GM19452 (cell line): ENCODE data around the gene ASIC2.

Experiments used
- ATAC-seq: cut with Tn5 transposase; IDR thresholded peaks from one replicate; pipeline ENCODE4 v1.9.1; 2021; ENCODE audit not compliant: unreplicated experiment

ASIC2 gene

DNA sequence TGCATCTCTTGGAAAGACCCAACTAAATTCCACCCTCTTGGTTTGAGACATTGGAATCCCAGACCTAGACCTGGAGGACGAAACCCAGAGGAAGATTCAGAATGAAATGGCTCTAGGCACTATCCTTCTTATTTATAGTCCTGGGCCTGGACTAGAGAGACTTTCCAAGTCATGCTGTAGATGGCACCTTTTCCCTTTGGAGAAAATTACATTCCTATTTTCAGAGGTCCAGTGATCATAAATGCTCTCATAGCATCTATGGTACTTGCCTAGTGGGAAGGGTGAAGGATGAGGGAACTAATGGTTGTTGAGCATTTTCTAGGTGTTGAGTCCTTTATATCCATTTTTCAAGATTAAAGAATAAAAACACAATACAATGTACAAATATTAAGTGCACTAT lies 264.3 kb downstream of the ASIC2 start:
- ATAC-seq = no peak

- no peak for ATAC-seq
Observed at GRCh38 chr17:33028061-33028460, 265.0 kb downstream of the ASIC2 start.

DNA sequence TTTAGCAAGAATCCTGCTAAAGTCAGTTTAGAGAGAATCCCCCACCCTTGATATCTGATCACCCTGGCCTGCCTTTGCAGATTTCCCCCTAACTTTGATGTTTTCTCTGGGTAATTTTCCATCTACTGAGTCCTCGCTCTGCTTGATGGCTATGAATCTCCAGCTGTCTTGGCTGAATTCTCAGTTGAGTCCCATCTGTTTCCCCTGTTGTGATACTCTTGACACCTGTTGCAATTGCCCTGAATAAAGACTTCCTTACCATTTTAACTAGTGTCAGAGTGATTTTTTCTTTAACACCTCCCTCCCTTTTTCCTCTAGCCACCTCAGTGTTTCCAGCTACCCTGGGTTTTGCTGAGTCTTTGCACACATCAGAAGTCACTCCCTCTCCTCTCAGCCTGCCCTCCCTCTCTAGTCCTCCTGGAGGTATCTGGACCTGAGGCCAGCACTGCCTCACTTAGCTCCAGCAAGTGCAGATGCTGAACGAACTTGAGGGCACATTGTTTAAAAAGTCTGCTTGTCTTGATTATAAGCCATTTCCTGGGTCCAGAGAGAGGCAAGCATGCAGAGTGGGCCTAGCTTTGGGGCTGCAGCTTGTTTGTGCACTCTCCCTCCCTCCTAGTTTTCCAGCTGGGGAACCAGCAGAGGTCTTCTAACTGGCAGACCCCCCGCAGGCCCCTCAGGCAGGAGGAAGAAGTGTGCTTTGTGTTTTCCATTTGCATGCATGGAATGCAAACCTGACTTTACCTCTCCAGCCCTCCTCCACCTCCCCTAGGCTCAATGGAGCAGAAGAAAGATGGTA lies 268.2 kb downstream of the ASIC2 start:
- no peak for ATAC-seq

- no peak for ATAC-seq
Observed at GRCh38 chr17:33023790-33024189, 269.3 kb downstream of the ASIC2 start.

- no peak for ATAC-seq
Observed at GRCh38 chr17:33021731-33022408, 271.2 kb downstream of the ASIC2 start.

DNA sequence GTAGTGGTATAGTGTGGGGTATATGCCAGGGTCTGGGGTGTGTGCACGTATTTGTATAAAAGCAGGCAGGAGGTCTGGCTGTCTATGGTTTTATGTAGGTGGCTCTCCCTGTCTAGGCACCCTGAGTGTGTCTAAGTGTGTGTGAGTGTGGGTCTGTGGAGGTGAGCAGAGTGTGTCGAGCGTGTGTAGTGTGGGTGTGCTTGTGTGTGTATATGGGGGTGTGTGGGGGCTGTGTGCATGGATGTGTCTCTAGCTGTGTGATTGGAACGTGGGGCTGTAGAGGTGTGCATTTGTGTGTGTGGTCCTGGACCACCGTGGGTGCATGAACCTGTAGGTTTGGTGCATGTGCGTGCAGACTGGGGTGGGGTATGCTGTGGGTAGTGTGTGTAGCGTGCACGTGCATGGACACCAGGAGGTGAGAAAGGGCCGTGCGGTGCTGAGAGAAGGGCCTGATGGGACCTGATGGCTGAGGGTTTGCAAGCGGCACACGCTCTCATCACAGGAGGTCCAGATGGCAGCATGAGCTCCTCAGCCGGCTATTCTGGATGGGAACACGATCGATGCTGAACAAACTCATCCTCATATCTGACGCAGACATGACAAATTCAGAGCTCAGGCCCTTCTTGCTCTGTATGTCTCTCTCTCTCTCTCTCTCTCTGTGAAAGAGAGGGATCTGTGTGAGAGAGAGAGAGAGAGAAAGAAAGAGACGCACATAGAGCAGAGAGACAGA lies 273.8 kb downstream of the ASIC2 start:
- no peak for ATAC-seq

GRCh38 chr17:33017366-33017765 lies 275.7 kb downstream of the ASIC2 start:
- ATAC-seq = no peak

- ATAC-seq = no peak
Observed at GRCh38 chr17:33016920-33017319, 276.2 kb downstream of the ASIC2 start.

- no peak for ATAC-seq
Observed at GRCh38 chr17:33015716-33016346, 277.3 kb downstream of the ASIC2 start.

- no peak for ATAC-seq
Observed at GRCh38 chr17:33014751-33015150, 278.3 kb downstream of the ASIC2 start.

GRCh38 chr17:33013596-33014375 lies 279.3 kb downstream of the ASIC2 start:
- no peak for ATAC-seq

GRCh38 chr17:33012522-33013033 lies 280.5 kb downstream of the ASIC2 start:
- no peak for ATAC-seq

DNA sequence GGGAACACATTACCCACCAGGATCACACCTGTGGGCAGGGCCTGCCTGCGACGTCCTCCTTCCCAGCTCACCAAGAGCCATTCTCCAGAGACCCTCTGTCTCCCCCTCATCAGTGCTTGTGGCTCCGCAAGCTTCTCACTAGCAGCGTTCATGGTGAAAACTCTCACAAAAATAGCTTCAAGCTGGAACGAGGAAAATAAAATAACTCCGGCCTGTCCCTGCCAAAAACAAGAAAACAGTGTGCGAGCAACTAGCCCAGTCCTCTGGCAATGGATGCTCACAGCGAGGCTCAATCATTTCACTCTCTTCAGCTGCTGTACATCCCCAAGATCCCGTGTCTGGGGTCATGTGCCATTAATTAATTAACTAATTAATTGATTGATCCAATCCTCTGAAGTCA lies 283.5 kb downstream of the ASIC2 start:
- ATAC-seq = no peak

GRCh38 chr17:33007186-33007585 lies 285.9 kb downstream of the ASIC2 start:
- no peak for ATAC-seq

DNA sequence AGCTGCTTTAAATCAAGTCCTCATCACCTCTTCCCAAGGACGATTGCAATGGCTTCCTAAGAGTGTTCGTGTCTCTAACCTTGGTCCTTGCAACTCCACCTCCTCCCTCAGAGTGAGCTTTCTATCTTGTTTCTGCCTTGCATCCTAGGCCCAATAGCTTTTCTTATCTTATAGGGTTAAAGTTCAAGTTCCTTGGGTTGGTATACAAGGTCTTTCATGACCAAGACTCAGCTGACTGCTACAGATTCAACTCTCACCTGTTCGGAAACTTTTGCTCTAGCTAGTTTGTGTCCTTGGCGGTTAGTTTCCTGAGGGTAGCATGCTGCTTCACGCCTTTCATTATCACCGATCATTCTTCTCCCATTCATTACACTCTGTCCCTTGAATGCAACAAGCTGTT lies 290.8 kb downstream of the ASIC2 start:
- ATAC-seq = no peak

DNA sequence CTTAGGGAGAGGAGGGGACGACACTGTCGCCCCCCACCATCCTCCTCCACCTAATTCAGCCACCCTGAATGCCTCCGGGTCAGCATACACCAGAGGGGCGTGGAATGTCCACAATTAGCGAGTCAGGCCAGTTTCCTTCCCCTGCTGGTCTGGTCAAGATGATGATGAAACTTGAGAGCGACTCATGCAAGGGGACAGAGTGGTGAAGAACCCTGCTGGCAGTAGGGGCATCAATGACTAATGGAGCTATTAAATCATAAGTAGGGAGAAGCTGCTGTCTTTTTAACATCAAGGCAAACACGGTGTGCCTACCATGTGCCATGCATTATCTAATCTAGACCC lies 294.2 kb downstream of the ASIC2 start:
- ATAC-seq = no peak

DNA sequence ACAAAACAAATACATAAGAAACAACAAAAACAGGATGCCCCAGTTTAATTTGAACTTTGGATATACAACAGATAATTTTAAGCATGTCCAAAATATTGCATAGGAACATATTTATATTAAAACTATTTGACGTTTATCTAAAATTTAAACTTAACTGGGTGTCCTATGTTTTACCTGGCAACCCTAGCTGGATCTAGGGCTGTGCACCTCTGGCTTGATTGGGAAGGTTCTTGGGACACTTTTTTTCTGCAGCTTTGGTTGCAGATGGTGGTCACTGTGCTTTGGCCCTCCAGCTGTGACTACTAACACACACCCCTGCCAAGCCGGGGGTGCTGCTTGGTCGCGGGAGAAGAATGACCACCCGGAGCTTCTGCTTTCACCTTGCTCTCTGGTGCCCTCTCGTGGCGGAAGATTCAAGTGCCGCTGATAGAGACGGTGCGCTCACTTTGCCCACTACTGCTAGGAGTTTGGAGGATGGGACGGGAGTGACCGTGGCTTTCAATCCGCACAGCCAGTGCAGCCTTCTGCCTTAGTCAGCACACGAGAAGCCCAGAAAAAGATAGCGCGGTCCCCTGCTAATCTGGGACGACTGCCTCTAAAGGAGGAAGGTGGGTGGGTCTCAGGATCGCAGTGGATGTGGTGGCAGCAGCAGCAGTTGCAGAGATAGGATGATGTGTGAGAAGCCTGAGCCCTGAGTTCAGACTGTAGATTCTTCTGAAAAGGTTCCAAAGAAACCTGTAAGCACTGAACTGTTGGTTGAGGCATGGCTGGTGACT lies 294.8 kb downstream of the ASIC2 start:
- no peak for ATAC-seq

DNA sequence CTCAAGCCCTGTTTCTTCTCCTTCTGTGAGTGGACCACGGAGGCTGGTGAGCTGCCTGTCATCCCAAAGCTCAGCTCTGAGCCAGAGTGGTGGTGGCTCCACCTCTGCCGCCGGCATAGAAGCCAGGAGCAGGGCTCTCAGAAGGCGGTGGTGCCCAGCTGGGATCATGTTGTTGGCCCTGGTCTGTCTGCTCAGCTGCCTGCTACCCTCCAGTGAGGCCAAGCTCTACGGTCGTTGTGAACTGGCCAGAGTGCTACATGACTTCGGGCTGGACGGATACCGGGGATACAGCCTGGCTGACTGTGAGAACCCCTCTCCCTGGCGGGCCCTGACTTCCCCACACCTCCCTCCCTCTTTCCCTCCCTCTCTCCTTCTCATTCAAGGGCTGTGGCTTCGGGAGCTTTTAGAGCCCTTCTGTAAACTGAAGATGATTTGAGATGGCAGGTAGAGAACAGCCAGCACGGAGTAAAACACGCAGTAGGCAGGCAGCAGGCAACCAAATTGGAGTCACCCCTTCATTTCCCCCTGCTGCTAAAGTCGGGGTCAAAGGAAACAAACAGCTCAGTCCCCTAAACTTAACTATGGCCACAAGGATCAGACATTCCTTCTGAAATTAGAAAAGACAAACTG lies 297.6 kb downstream of the ASIC2 start:
- no peak for ATAC-seq

GRCh38 chr17:32993977-32994376 lies 299.1 kb downstream of the ASIC2 start:
- ATAC-seq = no peak
